Measurements from ENCODE around the gene GFER. TPM values are rescaled to one million over a fixed set of nuclear protein-coding genes. Genes with fewer than 3 reads are reported as not detected.

The GFER gene
- total and polyA plus RNA-seq, 10 of the 15 experiments (the other 5 are each of a cell fraction or from before 2014, with no cell fraction given) = 2.4 to 57.7 (median 31.3) TPM

GRCh38 chr16:2028620-2029220 is 44.7 kb downstream of the GFER start:
- no peaks in the 10 kb centered on the region for H3K36me3 ChIP-seq (ENCODE audit: control insufficient read depth in 2 of 2, insufficient read depth in 2 of 2, low read length in 1 of 2)
- peaks cover 11 to 13% of the 10 kb centered on the region in 2 experiments for H3K27me3 ChIP-seq (replicated peaks in 1 of 2; ENCODE audit: control insufficient read depth in 2 of 2, insufficient read depth in 2 of 2, low read length in 1 of 2)
- H3K9ac ChIP-seq (ENCODE audit: control insufficient read depth, insufficient read depth, low read length) = no peak overlapping the region
- peaks cover under 1% of the 10 kb centered on the region; the same call in 1 of the 2 replicates for H3K4me1 ChIP-seq (ENCODE audit: control insufficient read depth, insufficient read depth, low read length)
- H2AFZ ChIP-seq (ENCODE audit: control insufficient read depth, low read depth, low read length) = no peak overlapping the region
- no peaks in the 10 kb centered on the region for H3K9me3 ChIP-seq (replicated peaks; ENCODE audit: control insufficient read depth, insufficient read depth, low read length)
- no peak for ATAC-seq
- TF ChIP-seq CBFB (IDR thresholded peaks at IDR 0.05; ENCODE audit: low read depth) = no peak
- BruUV-seq (replicated peaks) = no TSS peak
- H3K79me2 ChIP-seq (ENCODE audit: control insufficient read depth, insufficient read depth, low read length) = no peaks in the 10 kb centered on the region
- in situ Hi-C loops (cut with MboI) (no loop called here), intact Hi-C loops (cut with micrococcal nuclease; ENCODE audit: unreplicated experiment) (no loop called here)
- ChIA-PET CTCF (no interaction called here), SMC1A (ENCODE audit: uncharacterized antibody, unreplicated experiment) (interaction anchor here (0.9 kb wide), 1 partner anchor 112 kb away, joined by 4 read pairs; no protein-coding TSS in a partner anchor), RAD21 (ENCODE audit: unreplicated experiment) (no interaction called here), POLR2A (no interaction called here)
- no peak overlapping the region for H3K27ac ChIP-seq (ENCODE audit: control insufficient read depth, insufficient read depth)
- no peak overlapping the region for H3K4me3 ChIP-seq
- WGBS (ENCODE audit: insufficient coverage, insufficient replicate concordance, low lambda C conversion rate, missing lambda C conversion rate) = 69% methylated on average over 18 of the region's 18 CpGs
- DNase-seq (ENCODE audit: low read depth, low spot score) = no peak
- H3K4me2 ChIP-seq (ENCODE audit: control insufficient read depth, insufficient read depth) = no peak overlapping the region
- FAIRE-seq = no peak
- peaks cover 5% of the 10 kb centered on the region; the same call in 1 of the 2 replicates for H4K20me1 ChIP-seq (ENCODE audit: control insufficient read depth, insufficient read depth)

- RAD21 ChIA-PET (ENCODE audit: unreplicated experiment) = no interaction called here
- intact Hi-C loops (cut with micrococcal nuclease; ENCODE audit: unreplicated experiment) (no loop called here), in situ Hi-C loops (cut with MboI) (no loop called here)
- Histone ChIP-seq H3K4me1 (ENCODE audit: control insufficient read depth, insufficient read depth, low read length) (no peaks in the 10 kb centered on the region), H3K4me3 (no peak overlapping the region), H3K27ac (ENCODE audit: control insufficient read depth, insufficient read depth) (no peak overlapping the region), H2AFZ (ENCODE audit: control insufficient read depth, low read depth, low read length) (no peak overlapping the region), H3K79me2 (ENCODE audit: control insufficient read depth, insufficient read depth, low read length) (no peaks in the 10 kb centered on the region), H3K4me2 (ENCODE audit: control insufficient read depth, insufficient read depth) (no peak overlapping the region), H3K36me3 (ENCODE audit: control insufficient read depth in 2 of 2, insufficient read depth in 2 of 2, low read length in 1 of 2) (no peaks in the 10 kb centered on the region), H4K20me1 (ENCODE audit: control insufficient read depth, insufficient read depth) (peaks cover 5% of the 10 kb centered on the region; the same call in 1 of the 2 replicates), H3K9ac (ENCODE audit: control insufficient read depth, insufficient read depth, low read length) (no peak overlapping the region), H3K9me3 (replicated peaks; ENCODE audit: control insufficient read depth, insufficient read depth, low read length) (no peaks in the 10 kb centered on the region), H3K27me3 (replicated peaks in 1 of 2; ENCODE audit: control insufficient read depth in 2 of 2, insufficient read depth in 2 of 2, low read length in 1 of 2) (peaks cover 11 to 13% of the 10 kb centered on the region in 2 experiments)
- SMC1A ChIA-PET (ENCODE audit: uncharacterized antibody, unreplicated experiment) = interaction anchor here (0.9 kb wide), 1 partner anchor 111 kb away, joined by 4 read pairs; no protein-coding TSS in a partner anchor
- POLR2A ChIA-PET = no interaction called here
- DNase-seq (ENCODE audit: low read depth, low spot score) = no peak
- CTCF ChIA-PET = no interaction called here
- ATAC-seq = no peak
- no TSS peak for BruUV-seq (replicated peaks)
- WGBS (ENCODE audit: insufficient coverage, insufficient replicate concordance, low lambda C conversion rate, missing lambda C conversion rate) = 58% methylated on average over 16 of the region's 22 CpGs
- FAIRE-seq = no peak
- TF ChIP-seq NRF1 (conservative IDR thresholded peaks at IDR 0.05; ENCODE audit: low read depth, low read length) = no peak
- TF ChIP-seq SMARCA5 (IDR thresholded peaks at IDR 0.05) = no peak
- TF ChIP-seq, protein P1, sequence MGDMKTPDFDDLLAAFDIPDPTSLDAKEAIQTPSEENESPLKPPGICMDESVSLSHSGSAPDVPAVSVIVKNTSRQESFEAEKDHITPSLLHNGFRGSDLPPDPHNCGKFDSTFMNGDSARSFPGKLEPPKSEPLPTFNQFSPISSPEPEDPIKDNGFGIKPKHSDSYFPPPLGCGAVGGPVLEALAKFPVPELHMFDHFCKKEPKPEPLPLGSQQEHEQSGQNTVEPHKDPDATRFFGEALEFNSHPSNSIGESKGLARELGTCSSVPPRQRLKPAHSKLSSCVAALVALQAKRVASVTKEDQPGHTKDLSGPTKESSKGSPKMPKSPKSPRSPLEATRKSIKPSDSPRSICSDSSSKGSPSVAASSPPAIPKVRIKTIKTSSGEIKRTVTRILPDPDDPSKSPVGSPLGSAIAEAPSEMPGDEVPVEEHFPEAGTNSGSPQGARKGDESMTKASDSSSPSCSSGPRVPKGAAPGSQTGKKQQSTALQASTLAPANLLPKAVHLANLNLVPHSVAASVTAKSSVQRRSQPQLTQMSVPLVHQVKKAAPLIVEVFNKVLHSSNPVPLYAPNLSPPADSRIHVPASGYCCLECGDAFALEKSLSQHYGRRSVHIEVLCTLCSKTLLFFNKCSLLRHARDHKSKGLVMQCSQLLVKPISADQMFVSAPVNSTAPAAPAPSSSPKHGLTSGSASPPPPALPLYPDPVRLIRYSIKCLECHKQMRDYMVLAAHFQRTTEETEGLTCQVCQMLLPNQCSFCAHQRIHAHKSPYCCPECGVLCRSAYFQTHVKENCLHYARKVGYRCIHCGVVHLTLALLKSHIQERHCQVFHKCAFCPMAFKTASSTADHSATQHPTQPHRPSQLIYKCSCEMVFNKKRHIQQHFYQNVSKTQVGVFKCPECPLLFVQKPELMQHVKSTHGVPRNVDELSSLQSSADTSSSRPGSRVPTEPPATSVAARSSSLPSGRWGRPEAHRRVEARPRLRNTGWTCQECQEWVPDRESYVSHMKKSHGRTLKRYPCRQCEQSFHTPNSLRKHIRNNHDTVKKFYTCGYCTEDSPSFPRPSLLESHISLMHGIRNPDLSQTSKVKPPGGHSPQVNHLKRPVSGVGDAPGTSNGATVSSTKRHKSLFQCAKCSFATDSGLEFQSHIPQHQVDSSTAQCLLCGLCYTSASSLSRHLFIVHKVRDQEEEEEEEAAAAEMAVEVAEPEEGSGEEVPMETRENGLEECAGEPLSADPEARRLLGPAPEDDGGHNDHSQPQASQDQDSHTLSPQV (IDR thresholded peaks at IDR 0.05) = no peak
- TF ChIP-seq, protein P2, sequence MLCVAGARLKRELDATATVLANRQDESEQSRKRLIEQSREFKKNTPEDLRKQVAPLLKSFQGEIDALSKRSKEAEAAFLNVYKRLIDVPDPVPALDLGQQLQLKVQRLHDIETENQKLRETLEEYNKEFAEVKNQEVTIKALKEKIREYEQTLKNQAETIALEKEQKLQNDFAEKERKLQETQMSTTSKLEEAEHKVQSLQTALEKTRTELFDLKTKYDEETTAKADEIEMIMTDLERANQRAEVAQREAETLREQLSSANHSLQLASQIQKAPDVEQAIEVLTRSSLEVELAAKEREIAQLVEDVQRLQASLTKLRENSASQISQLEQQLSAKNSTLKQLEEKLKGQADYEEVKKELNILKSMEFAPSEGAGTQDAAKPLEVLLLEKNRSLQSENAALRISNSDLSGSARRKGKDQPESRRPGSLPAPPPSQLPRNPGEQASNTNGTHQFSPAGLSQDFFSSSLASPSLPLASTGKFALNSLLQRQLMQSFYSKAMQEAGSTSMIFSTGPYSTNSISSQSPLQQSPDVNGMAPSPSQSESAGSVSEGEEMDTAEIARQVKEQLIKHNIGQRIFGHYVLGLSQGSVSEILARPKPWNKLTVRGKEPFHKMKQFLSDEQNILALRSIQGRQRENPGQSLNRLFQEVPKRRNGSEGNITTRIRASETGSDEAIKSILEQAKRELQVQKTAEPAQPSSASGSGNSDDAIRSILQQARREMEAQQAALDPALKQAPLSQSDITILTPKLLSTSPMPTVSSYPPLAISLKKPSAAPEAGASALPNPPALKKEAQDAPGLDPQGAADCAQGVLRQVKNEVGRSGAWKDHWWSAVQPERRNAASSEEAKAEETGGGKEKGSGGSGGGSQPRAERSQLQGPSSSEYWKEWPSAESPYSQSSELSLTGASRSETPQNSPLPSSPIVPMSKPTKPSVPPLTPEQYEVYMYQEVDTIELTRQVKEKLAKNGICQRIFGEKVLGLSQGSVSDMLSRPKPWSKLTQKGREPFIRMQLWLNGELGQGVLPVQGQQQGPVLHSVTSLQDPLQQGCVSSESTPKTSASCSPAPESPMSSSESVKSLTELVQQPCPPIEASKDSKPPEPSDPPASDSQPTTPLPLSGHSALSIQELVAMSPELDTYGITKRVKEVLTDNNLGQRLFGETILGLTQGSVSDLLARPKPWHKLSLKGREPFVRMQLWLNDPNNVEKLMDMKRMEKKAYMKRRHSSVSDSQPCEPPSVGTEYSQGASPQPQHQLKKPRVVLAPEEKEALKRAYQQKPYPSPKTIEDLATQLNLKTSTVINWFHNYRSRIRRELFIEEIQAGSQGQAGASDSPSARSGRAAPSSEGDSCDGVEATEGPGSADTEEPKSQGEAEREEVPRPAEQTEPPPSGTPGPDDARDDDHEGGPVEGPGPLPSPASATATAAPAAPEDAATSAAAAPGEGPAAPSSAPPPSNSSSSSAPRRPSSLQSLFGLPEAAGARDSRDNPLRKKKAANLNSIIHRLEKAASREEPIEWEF (IDR thresholded peaks at IDR 0.05; ENCODE audit: insufficient replicate concordance, low read depth, low read length) = no peak
- TF ChIP-seq ESRRA (IDR thresholded peaks at IDR 0.05; ENCODE audit: low read length) = no peak
- TF ChIP-seq BCL11A (IDR thresholded peaks at IDR 0.05; ENCODE audit: low read depth, low read length) = no peak
- TF ChIP-seq RAD21 (IDR thresholded peaks at IDR 0.05; ENCODE audit: insufficient read depth, low read depth, low read length) = no peak
Measured at GRCh38 chr16:2029350-2029749, 45.4 kb downstream of the GFER start.
